Activated CD4-positive, alpha-beta T cell treated with anti-CD3 and anti-CD28 coated beads, Interleukin-2, amount 10 ng/mL, durations not matched to agents 7 days and 5 days (primary cell): Measurements from ENCODE around the gene SOS1. TPM values are rescaled to one million over a fixed set of nuclear protein-coding genes. Genes with fewer than 3 reads are reported as not detected.

Experiments used
- CTCF ChIA-PET: fragments of 350-600 bp; sonication (Branson Sonifier 250); formaldehyde crosslinking; loops from one replicate; lab custom pipeline; 2021; ENCODE audit warnings: antibody characterized with exemption; lab: Charles Lee
- POLR2A ChIA-PET: fragments of 350-600 bp; sonication (Branson Sonifier 250); formaldehyde crosslinking; loops from one replicate; lab custom pipeline; 2021; ENCODE audit warnings: antibody characterized with exemption; lab: Charles Lee
- DNase-seq: peaks from one replicate; pipeline ENCODE4 v3.0.0-alpha.2; 2020
- H3K27ac Mint-ChIP-seq: one replicate; pipeline ENCODE4 v1.8.0; 2021; ENCODE audit warnings: mild to moderate bottlenecking, moderate library complexity, mixed read lengths
- H3K27me3 Mint-ChIP-seq: one replicate; pipeline ENCODE4 v1.8.0; 2021; ENCODE audit warnings: mixed read lengths
- H3K36me3 Mint-ChIP-seq: one replicate; pipeline ENCODE4 v1.8.0; 2021; ENCODE audit warnings: low read depth, mixed read lengths
- H3K4me1 Mint-ChIP-seq: one replicate; pipeline ENCODE4 v1.8.0; 2021; ENCODE audit warnings: mixed read lengths
- H3K4me3 Mint-ChIP-seq: one replicate; pipeline ENCODE4 v1.8.0; 2021; ENCODE audit warnings: mild to moderate bottlenecking, moderate library complexity, mixed read lengths
- H3K9me3 Mint-ChIP-seq: one replicate; pipeline ENCODE4 v1.8.0; 2021; ENCODE audit warnings: mixed read lengths
- total RNA-seq, 2 experiments: library from RNA; stranded (reverse); gene quantifications; one replicate each; pipeline ENCODE4 v1.2.3, GENCODE V29; 2021

SOS1 gene
- total RNA-seq, 2 experiments from 2014 or later: 204 to 209 TPM

DNA sequence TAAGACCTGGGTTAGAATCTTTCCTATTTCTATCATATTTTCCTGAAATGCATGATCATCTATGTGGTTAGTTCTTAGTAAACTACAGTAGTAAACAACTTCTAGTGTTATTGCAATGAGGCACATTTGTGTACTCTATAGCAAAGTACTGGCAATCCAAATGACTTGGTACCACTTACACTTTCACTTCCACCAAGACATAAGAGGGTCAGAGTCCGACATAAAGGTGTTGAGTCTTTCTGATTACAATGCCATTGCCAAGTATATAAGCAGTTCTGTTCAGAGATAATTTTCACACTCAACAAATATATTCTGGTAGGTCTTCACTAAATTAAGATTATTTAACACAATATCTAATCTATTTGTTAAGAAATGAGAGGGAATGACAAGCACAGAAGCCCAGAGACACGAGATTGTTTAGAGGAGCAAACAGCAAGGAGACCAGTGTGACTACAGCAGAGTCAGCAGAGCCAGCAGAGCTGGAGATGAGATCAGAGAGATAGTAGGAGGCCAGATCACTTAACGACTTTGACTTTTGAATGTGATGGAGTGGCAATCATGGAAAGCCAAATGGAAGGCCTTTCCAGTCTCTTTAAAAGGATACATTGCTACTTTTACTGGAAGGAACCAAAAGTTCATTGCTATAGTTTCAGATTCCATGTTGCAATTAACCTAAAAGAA is 27.5 kb downstream of the SOS1 start:
- no peak overlapping the region for H3K27ac Mint-ChIP-seq
- no peak overlapping the region for H3K4me3 Mint-ChIP-seq
- no peak for DNase-seq
- CTCF ChIA-PET: no interaction called here
- POLR2A ChIA-PET: no interaction called here
- H3K27me3 Mint-ChIP-seq: no peaks in the 10 kb centered on the region
- no peaks in the 10 kb centered on the region for H3K9me3 Mint-ChIP-seq
- H3K4me1 Mint-ChIP-seq: peaks cover 62% of the 10 kb centered on the region
- H3K36me3 Mint-ChIP-seq: peaks cover 70% of the 10 kb centered on the region

DNA sequence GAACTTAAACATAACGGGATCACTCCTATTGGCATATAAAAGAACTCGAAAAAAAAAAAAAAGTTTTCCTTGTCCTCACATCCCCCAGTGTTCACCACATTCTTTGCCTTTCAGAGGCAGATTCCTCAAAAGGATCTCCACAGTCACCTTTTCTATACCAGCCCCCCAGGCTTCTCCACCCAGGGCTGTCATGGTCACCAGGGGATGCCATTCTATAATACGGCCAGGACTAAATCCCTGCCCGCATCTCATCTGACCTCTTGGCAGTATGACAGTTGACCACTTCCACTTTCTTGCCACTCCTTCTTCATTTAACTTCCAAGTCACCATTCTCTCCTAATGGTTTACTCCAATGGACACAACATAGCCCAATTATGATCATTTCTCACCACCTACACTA is 29.3 kb downstream of the SOS1 start:
- POLR2A ChIA-PET: no interaction called here
- H3K27me3 Mint-ChIP-seq: no peaks in the 10 kb centered on the region
- peaks cover 71% of the 10 kb centered on the region for H3K36me3 Mint-ChIP-seq
- H3K4me1 Mint-ChIP-seq: peaks cover 60% of the 10 kb centered on the region
- no peak for DNase-seq
- CTCF ChIA-PET: interaction anchor here (1.0 kb wide), 1 partner anchor 25 kb away, joined by 3 read pairs; no protein-coding TSS in a partner anchor
- no peaks in the 10 kb centered on the region for H3K9me3 Mint-ChIP-seq
- no peak overlapping the region for H3K4me3 Mint-ChIP-seq
- H3K27ac Mint-ChIP-seq: no peak overlapping the region

DNA sequence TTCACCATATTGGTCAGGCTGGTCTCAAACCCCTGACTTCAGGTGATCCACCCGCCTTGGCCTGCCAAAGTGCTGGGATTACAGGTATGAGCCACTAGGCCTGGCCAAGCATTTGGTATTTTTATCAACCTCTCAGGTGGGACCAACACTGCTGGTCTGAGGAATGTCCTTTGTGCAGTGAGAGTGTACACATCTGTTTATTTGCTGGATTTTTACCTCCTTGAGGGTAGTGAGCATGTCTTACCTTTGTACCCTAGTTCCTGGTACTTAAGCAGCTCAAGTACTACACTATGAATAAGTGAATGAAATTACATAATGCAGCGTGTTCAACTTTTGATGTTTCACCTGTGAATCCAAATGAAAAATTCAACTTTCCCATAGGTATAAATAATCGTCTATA is 29.8 kb downstream of the SOS1 start:
- H3K36me3 Mint-ChIP-seq: peaks cover 70% of the 10 kb centered on the region
- ChIA-PET CTCF (interaction anchor here (1.0 to 1.9 kb wide), 2 partner anchors 25 to 137 kb away, joined by 3 to 4 read pairs; no protein-coding TSS in a partner anchor), POLR2A (no interaction called here)
- no peak overlapping the region for H3K4me3 Mint-ChIP-seq
- DNase-seq: no peak
- H3K27ac Mint-ChIP-seq: no peak overlapping the region
- peaks cover 57% of the 10 kb centered on the region for H3K4me1 Mint-ChIP-seq
- no peaks in the 10 kb centered on the region for H3K27me3 Mint-ChIP-seq
- H3K9me3 Mint-ChIP-seq: no peaks in the 10 kb centered on the region

DNA sequence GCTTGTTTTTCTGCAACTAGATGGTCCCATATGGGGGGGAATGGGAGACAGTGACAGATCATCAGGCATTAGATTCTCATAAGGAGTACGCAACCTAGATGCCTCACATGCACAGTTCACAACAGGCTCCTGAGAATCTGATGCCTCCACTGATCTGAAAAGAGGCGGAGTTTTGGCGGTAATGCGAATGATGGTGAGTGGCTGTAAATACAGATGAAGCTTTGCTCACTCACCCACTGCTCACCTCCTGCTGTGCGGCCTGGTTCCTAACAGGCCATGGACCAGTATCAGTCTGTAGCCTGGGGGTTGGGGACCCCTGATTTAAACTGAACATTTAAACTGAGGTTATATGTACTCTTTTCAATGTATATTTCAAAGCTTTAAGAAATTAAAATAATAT is 40.7 kb downstream of the SOS1 start:
- POLR2A ChIA-PET: no interaction called here
- Mint-ChIP-seq H3K36me3 (peaks cover 20% of the 10 kb centered on the region), H3K4me3 (no peak overlapping the region), H3K9me3 (no peaks in the 10 kb centered on the region), H3K4me1 (peaks cover 31% of the 10 kb centered on the region), H3K27me3 (no peaks in the 10 kb centered on the region), H3K27ac (no peak overlapping the region)
- CTCF ChIA-PET: interaction anchor here (0.7 to 1.1 kb wide), 2 partner anchors 17 to 133 kb away, joined by 3 to 4 read pairs; no protein-coding TSS in a partner anchor
- DNase-seq: no peak

DNA sequence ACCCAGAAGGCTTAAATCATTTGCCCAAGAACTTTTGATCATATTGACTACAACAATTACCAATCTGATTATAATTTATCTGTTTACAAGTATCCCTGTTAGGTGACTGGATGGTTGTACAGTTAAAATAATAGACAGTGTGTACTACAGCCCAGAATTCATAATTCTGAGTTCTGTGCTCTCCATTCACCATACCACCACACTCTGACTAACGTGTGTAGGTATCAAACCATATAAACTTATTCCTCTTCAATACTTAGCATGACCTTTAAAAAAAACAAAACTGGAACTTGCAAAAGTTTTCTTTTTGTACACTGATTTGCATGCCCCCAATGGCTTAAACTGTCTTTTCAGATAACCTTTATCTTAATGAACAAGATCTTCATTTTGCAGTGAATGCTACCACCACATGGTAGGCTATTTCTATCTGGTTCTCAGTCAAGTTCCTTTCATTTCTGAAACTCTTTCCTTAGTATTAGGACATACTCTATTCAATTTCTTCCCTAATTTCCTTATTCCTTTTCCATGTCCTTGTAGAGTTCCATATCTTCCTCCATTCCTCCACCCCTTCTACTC is 50.9 kb downstream of the SOS1 start:
- H3K36me3 Mint-ChIP-seq: peaks cover 46% of the 10 kb centered on the region
- H3K9me3 Mint-ChIP-seq: no peaks in the 10 kb centered on the region
- POLR2A ChIA-PET: no interaction called here
- H3K4me3 Mint-ChIP-seq: no peak overlapping the region
- H3K27me3 Mint-ChIP-seq: no peaks in the 10 kb centered on the region
- H3K4me1 Mint-ChIP-seq: peaks cover 50% of the 10 kb centered on the region
- CTCF ChIA-PET: interaction anchor here (1.4 kb wide), 1 partner anchor 158 kb away, joined by 4 read pairs; no protein-coding TSS in a partner anchor
- no peak overlapping the region for H3K27ac Mint-ChIP-seq
- DNase-seq: no peak

DNA sequence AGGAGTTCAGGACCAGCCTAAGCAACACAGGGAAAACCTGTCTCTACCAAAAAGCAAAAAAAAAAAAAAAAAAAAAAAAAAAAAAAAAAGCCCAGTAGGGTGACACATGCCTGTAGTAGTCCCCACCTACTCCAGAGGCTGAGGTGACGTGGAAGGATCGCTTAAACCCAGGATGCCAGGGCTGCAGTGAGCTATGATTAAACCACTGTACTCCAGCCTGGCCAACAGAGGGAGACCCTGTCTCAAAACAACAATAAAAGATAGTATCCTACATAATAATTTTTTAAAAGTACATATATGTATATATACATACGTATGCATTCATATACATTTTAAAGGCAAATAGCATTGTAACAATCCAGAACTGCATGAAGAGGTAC is 51.7 kb downstream of the SOS1 start:
- H3K4me3 Mint-ChIP-seq: no peak overlapping the region
- H3K27me3 Mint-ChIP-seq: no peaks in the 10 kb centered on the region
- ChIA-PET POLR2A (no interaction called here), CTCF (interaction anchor here (0.6 to 1.4 kb wide), 3 partner anchors 28 to 159 kb away, joined by 3 to 4 read pairs (median 3); no protein-coding TSS in a partner anchor)
- H3K9me3 Mint-ChIP-seq: no peaks in the 10 kb centered on the region
- no peak overlapping the region for H3K27ac Mint-ChIP-seq
- peaks cover 47% of the 10 kb centered on the region for H3K4me1 Mint-ChIP-seq
- peaks cover 40% of the 10 kb centered on the region for H3K36me3 Mint-ChIP-seq
- no peak for DNase-seq

DNA sequence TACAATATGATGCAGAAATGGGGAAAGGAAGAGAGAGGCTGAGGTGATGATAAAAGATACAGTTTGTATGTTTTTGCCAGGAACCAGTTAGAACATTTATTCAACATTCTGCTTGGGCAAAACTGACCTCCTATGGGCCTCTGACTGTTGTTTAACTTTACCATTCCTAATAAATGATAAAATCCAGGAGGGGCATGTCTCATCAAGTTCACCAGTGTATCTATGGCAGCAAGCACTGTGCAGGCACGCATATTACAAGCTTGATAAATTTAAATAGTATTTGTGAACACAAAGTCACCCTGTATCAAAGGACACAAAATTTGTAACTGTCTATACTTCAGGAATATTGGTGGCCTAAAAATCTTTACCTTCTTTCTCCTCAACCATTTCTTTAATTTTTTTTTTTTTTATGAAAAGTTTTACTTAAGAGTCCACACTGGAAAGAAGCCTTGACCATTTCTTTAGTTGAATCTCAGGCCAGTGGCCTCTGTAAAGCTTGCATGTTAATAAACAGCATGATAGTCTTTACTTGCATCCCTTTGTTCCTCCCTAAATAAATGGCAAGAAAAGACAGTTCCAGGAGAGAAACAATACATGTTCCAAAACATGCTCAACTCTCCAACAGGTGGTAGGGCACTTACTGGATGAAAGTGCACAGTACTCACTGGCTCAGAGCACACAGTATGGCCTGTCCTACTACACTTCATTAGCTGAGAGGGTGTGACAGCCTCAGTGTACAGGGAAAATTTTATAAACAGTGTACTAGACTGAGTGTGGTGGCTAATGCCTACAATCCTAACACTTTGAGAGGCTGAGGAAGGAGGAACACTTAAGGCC is 52.3 kb downstream of the SOS1 start:
- Mint-ChIP-seq H3K27me3 (no peaks in the 10 kb centered on the region), H3K36me3 (peaks cover 38% of the 10 kb centered on the region), H3K27ac (peak overlapping the region; percentile 41), H3K9me3 (no peaks in the 10 kb centered on the region), H3K4me3 (no peak overlapping the region), H3K4me1 (peaks cover 50% of the 10 kb centered on the region)
- DNase-seq: no peak
- POLR2A ChIA-PET: no interaction called here
- CTCF ChIA-PET: interaction anchor here (0.6 to 1.4 kb wide), 2 partner anchors 29 to 159 kb away, joined by 3 to 4 read pairs; no protein-coding TSS in a partner anchor

DNA sequence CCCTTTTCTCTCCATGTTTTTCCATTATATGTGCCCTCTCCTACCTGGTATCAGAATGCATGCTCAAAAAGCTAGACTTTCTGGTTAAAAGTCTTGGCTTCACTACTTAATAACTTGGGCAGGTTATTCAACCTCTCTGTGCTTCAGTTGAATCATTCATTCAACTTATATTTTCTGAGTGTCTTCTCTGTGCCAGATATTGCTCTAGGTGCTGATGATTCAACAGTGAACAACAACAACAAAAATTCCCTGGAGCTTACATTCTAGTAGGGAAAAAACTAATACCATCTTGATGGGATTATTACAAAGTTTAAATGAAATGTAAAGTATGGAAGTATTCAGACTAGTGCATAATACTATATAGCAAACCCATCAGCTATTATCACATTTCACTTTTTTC is 55.2 kb downstream of the SOS1 start:
- Mint-ChIP-seq H3K4me1 (peaks cover 40% of the 10 kb centered on the region), H3K27me3 (no peaks in the 10 kb centered on the region), H3K27ac (no peak overlapping the region), H3K4me3 (no peak overlapping the region), H3K9me3 (no peaks in the 10 kb centered on the region), H3K36me3 (peaks cover 35% of the 10 kb centered on the region)
- DNase-seq: no peak
- ChIA-PET CTCF (interaction anchor here (0.6 to 2.0 kb wide), 4 partner anchors 10 to 162 kb away, joined by 3 to 12 read pairs (median 3); no protein-coding TSS in a partner anchor), POLR2A (no interaction called here)

DNA sequence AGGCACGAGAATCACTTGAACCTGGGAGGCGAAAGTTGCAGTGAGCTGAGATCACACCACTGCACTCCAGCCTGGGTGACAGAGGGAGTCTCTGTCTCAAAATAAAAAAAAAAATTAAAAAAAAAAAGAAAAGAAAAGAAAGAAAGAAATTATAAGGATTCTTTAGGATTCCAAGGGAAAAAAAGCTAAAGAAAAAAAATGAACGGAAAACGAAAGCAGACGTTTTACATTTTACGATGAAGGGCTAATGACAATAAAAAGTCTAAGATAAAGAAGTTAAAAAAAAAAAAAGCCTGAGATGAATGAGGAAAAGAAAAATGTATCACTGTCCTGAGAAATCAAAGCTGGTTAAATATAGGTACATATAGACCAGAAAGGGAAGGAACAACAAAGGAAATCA is 58.5 kb downstream of the SOS1 start:
- H3K4me3 Mint-ChIP-seq: no peak overlapping the region
- H3K27me3 Mint-ChIP-seq: no peaks in the 10 kb centered on the region
- no peak overlapping the region for H3K27ac Mint-ChIP-seq
- POLR2A ChIA-PET: no interaction called here
- CTCF ChIA-PET: interaction anchor here (1.1 to 1.4 kb wide), 3 partner anchors 43 to 166 kb away, joined by 4 to 6 read pairs (median 4); no protein-coding TSS in a partner anchor
- peaks cover 33% of the 10 kb centered on the region for H3K4me1 Mint-ChIP-seq
- DNase-seq: no peak
- H3K36me3 Mint-ChIP-seq: peaks cover 32% of the 10 kb centered on the region
- H3K9me3 Mint-ChIP-seq: no peaks in the 10 kb centered on the region

DNA sequence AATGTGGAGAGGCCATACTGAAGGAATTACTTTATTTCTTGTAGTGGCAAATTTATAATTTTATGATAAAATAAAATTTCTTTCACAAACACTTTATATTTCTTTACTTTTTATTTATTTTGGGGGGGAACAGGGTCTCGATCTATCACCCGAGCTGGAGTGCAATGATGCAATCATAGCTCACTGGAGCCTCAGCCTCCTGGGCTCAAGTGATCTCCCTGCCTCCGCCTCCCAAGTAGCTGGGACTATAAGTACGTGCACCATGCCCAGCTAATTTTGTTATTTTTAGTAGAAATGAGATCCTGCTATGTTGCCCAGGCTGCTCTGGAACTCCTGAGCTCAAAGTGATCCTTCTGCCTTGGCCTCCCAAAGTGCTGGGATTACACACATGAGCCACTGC is 59.6 kb downstream of the SOS1 start:
- no peak for DNase-seq
- Mint-ChIP-seq H3K4me3 (no peak overlapping the region), H3K9me3 (no peaks in the 10 kb centered on the region), H3K4me1 (peaks cover 30% of the 10 kb centered on the region), H3K36me3 (peaks cover 30% of the 10 kb centered on the region), H3K27ac (no peak overlapping the region), H3K27me3 (no peaks in the 10 kb centered on the region)
- POLR2A ChIA-PET: no interaction called here
- CTCF ChIA-PET: interaction anchor here (1.4 kb wide), 1 partner anchor 42 kb away, joined by 4 read pairs; no protein-coding TSS in a partner anchor

DNA sequence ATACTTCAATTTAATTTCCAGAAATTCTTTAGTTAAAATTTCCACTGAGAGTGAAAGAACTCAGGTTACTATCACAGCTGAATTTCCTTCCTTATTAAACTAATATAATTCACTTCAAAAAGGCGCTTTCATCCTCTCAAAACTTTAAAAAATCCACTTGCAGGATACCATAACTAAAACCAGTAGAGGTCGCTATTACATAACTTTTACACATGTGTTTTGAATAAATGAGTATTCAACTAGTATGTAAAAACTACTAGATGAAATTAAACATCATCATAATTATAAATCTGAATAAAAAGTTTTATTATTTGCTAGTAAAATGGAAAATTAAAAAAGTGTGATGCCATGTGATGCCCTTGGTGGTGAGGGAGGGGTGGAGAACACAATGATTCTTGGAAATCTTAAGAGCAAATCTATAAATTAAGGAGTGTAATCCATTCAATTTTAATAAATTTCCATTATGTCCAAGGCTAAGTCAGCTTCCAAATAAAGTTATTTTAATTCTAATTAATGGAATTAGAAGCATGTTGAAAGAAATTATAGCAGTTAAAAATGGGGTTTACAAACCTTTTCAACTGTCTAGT is 61.4 kb downstream of the SOS1 start:
- peaks cover 30% of the 10 kb centered on the region for H3K4me1 Mint-ChIP-seq
- peaks cover 31% of the 10 kb centered on the region for H3K36me3 Mint-ChIP-seq
- H3K4me3 Mint-ChIP-seq: no peak overlapping the region
- no peak for DNase-seq
- CTCF ChIA-PET: interaction anchor here (0.5 to 1.5 kb wide), 6 partner anchors 38 to 402 kb away, joined by 3 to 4 read pairs (median 3); no protein-coding TSS in a partner anchor
- H3K9me3 Mint-ChIP-seq: no peaks in the 10 kb centered on the region
- no peaks in the 10 kb centered on the region for H3K27me3 Mint-ChIP-seq
- H3K27ac Mint-ChIP-seq: no peak overlapping the region
- POLR2A ChIA-PET: no interaction called here

DNA sequence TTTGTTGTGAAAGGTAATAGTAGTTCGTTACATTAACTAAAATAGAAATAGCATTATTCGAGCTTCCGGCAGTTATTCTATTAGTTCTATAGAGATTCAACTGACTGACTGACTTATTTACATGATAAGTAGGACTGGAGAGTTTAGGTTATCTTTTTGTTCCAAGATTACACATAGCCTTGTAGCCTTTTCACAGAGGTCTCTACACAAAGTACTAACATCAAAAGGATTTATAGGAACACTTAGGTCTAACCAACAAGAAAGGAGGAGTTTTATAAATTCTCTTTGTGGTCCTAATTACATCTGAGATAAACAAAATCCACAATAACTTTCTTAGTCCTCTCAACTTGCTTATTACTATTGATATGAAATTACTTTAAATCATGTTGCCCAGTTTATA is 62.8 kb downstream of the SOS1 start:
- POLR2A ChIA-PET: no interaction called here
- H3K36me3 Mint-ChIP-seq: peaks cover 42% of the 10 kb centered on the region
- H3K27me3 Mint-ChIP-seq: no peaks in the 10 kb centered on the region
- H3K27ac Mint-ChIP-seq: no peak overlapping the region
- H3K4me3 Mint-ChIP-seq: no peak overlapping the region
- H3K4me1 Mint-ChIP-seq: peaks cover 28% of the 10 kb centered on the region
- CTCF ChIA-PET: interaction anchor here (0.8 to 1.5 kb wide), 3 partner anchors 39 to 167 kb away, joined by 3 to 4 read pairs (median 3); no protein-coding TSS in a partner anchor
- no peaks in the 10 kb centered on the region for H3K9me3 Mint-ChIP-seq
- no peak for DNase-seq
